GM18505 (cell line): ENCODE data around the gene MACF1.

Source experiments
- ATAC-seq: cut with Tn5 transposase; IDR thresholded peaks from one replicate; pipeline ENCODE4 v1.9.1; 2021; ENCODE audit not compliant: unreplicated experiment
- POLR2A ChIP-seq: IDR thresholded peaks from 4 replicates; pipeline ENCODE4 v1.6.1; 2011; ENCODE audit warnings: borderline replicate concordance; ENCODE audit not compliant: insufficient read depth, insufficient read length; ENCODE audit errors: extremely low read depth

MACF1 gene

GRCh38 chr1:39310691-39311090, 106.2 kb downstream of the MACF1 start:
- no peak for ATAC-seq
- TF ChIP-seq POLR2A: no peak

GRCh38 chr1:39317111-39317510, 112.6 kb downstream of the MACF1 start:
- no peak for TF ChIP-seq POLR2A
- ATAC-seq: no peak

- ATAC-seq: no peak
- no peak for TF ChIP-seq POLR2A
Observed at GRCh38 chr1:39317910-39318633, 113.6 kb downstream of the MACF1 start.

GRCh38 chr1:39321979-39322378, 117.5 kb downstream of the MACF1 start:
- ATAC-seq: no peak
- no peak for TF ChIP-seq POLR2A

DNA sequence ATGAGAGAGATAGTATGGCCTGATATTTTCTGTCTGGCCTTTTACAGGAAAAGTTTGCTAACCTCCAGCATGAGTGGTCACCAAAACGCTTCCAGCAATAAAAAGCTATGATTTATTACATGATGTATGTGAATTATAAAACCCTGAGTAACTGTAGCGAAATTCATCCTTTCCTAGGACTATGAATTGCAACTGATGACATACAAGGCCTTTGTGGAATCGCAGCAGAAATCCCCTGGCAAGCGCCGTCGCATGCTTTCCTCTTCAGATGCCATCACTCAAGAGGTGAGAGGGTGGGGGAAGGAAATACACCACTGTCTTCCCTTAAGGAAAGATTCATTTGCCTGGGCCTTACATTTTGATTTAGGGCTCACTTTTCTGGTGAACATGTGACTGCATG, 117.9 kb downstream of the MACF1 start:
- no peak for TF ChIP-seq POLR2A
- no peak for ATAC-seq

GRCh38 chr1:39324888-39325287, 120.4 kb downstream of the MACF1 start:
- TF ChIP-seq POLR2A: no peak
- ATAC-seq: no peak

GRCh38 chr1:39326836-39327235, 122.3 kb downstream of the MACF1 start:
- ATAC-seq: no peak
- no peak for TF ChIP-seq POLR2A

DNA sequence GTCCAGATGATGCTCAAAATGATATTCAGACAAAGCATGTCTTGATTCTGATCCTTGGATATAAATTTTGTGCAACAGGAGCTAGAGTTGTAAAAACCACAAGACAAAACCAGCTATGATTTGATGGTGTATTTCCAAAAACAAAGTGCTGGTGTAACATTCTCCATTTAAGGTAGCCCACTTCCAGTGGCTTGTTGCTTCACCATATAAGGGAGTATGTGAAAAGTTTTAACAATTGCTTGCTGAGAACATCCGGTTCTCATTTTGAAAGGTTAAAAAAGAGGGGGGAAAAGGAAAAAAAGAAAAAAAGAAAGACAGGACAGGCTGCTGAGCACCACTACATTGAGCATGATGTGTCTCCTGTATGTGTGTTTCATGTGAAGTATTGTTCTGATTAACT, 123.6 kb downstream of the MACF1 start:
- no peak for ATAC-seq
- no peak for TF ChIP-seq POLR2A

- TF ChIP-seq POLR2A: no peak
- no peak for ATAC-seq
Observed at GRCh38 chr1:39328586-39329121, 124.2 kb downstream of the MACF1 start.

DNA sequence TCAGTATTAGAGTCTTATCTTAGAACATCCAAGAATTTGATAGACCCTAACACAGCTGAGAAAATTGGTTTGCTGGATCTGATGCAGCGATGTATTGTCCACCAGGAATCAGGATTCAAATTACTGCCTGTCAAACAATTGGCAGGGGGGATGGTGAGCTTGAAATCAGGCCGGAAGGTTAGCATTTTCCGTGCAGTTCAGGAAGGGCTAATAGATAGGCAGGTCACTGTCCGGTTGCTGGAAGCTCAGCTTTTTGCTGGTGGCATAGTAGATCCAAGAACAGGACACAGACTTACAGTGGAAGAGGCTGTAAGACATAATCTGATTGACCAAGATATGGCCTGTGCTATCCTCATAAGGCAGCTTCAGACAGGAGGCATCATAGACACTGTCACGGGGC, 127.2 kb downstream of the MACF1 start:
- ATAC-seq: no peak
- TF ChIP-seq POLR2A: no peak

DNA sequence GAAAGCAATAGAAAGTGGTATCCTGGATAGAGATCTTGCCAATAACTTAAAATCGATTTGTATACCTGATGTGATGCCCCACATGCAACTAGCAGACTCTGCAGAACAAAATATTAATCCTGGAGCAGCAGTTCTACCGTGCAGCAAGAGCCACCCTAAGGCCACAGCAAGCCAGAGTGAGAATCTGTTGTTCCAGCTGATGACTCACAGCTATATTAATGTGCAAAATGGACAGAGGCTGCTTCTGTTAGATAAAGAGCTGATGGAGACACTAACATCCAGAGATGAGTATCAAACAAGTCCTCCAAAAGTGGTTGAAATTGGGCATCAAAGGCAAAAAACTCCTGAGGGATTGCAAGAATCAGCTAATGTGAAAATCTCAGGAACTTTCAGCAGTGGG, 127.8 kb downstream of the MACF1 start:
- no peak for TF ChIP-seq POLR2A
- ATAC-seq: no peak

GRCh38 chr1:39332828-39333227, 128.3 kb downstream of the MACF1 start:
- TF ChIP-seq POLR2A: no peak
- ATAC-seq: no peak

GRCh38 chr1:39333296-39333695, 128.8 kb downstream of the MACF1 start:
- ATAC-seq: no peak

GRCh38 chr1:39335216-39335615, 130.7 kb downstream of the MACF1 start:
- ATAC-seq: no peak
- no peak for TF ChIP-seq POLR2A

More at GRCh38 chr1:39333296-39333695, 128.8 kb downstream of the MACF1 start:
- no peak for TF ChIP-seq POLR2A
